Activated B cell treated with CpG ODN at 0.5 μM for 24 hours (primary cell): Measurements from ENCODE around the gene BMERB1. TPM values are rescaled to one million over a fixed set of nuclear protein-coding genes. Genes with fewer than 3 reads are reported as not detected.

Source experiments
- ATAC-seq: fragments of 200-7000 bp; cut with Tn5 transposase; one replicate; pipeline ENCODE4 v1.10.0; 2021; ENCODE audit warnings: low read depth, mild to moderate bottlenecking, moderate library complexity
- CTCF ChIA-PET: fragments of 350-600 bp; sonication (Branson Sonifier 250); formaldehyde crosslinking; loops from one replicate; lab custom pipeline; 2021; ENCODE audit warnings: antibody characterized with exemption; lab: Charles Lee
- POLR2A ChIA-PET: fragments of 350-600 bp; sonication (Branson Sonifier 250); formaldehyde crosslinking; loops from one replicate; lab custom pipeline; 2021; ENCODE audit warnings: antibody characterized with exemption; lab: Charles Lee
- DNase-seq: peaks from one replicate; pipeline ENCODE4 v3.0.0; 2022
- H3K27ac Mint-ChIP-seq: one replicate; pipeline ENCODE4 v1.8.0; 2020; ENCODE audit warnings: mixed read lengths
- H3K27me3 Mint-ChIP-seq: one replicate; pipeline ENCODE4 v1.8.0; 2021; ENCODE audit warnings: mixed read lengths
- H3K36me3 Mint-ChIP-seq: one replicate; pipeline ENCODE4 v1.8.0; 2021; ENCODE audit warnings: low read depth, mixed read lengths
- H3K4me1 Mint-ChIP-seq: one replicate; pipeline ENCODE4 v1.8.0; 2021; ENCODE audit warnings: mixed read lengths
- H3K4me3 Mint-ChIP-seq: one replicate; pipeline ENCODE4 v1.8.0; 2020; ENCODE audit warnings: mild to moderate bottlenecking, mixed read lengths
- H3K9me3 Mint-ChIP-seq: one replicate; pipeline ENCODE4 v1.8.0; 2020; ENCODE audit warnings: mixed read lengths
- intact Hi-C: fragments of 100-400 bp; cut with micrococcal nuclease; formaldehyde crosslinking; loops from one replicate; pipeline ENCODE4 v1.15.1; 2024
- total RNA-seq: library from RNA; stranded (reverse); gene quantifications from 2 replicates; pipeline ENCODE4 v1.2.3, GENCODE V29; 2022
- TF ChIP-seq, protein P1 (sequence below): fragments of 200-600 bp; IDR thresholded peaks from one replicate; pipeline ENCODE4 v1.8.0; 2022; ENCODE audit warnings: antibody characterized with exemption, mild to moderate bottlenecking

The BMERB1 gene
- total RNA-seq, 1 donor from 2014 or later: 7.1 TPM

DNA sequence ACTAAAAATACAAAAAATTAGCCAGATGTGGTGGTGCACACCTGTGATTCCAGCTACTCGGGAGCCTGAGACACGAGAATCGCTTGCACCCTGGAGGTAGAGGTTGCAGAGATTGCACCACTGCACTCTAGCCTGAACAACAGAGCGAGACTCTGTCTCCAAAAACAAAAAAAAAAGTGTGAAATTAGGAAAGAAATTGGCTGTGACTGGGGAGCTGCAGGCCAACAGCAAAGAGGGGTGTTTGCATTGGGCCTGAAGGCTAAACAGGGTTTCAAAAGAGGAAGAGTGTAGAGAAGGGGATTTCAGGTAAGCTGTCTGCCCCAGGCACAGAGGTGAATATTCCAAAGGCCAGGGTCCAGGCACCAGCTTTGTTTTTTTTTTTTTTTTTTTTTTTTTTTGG is 9.4 kb downstream of the BMERB1 start:
- no peak for ATAC-seq
- no peaks in the 10 kb centered on the region for H3K27me3 Mint-ChIP-seq
- no peaks in the 10 kb centered on the region for H3K4me1 Mint-ChIP-seq
- peaks cover 6% of the 10 kb centered on the region for H3K9me3 Mint-ChIP-seq
- TF ChIP-seq, protein P1, sequence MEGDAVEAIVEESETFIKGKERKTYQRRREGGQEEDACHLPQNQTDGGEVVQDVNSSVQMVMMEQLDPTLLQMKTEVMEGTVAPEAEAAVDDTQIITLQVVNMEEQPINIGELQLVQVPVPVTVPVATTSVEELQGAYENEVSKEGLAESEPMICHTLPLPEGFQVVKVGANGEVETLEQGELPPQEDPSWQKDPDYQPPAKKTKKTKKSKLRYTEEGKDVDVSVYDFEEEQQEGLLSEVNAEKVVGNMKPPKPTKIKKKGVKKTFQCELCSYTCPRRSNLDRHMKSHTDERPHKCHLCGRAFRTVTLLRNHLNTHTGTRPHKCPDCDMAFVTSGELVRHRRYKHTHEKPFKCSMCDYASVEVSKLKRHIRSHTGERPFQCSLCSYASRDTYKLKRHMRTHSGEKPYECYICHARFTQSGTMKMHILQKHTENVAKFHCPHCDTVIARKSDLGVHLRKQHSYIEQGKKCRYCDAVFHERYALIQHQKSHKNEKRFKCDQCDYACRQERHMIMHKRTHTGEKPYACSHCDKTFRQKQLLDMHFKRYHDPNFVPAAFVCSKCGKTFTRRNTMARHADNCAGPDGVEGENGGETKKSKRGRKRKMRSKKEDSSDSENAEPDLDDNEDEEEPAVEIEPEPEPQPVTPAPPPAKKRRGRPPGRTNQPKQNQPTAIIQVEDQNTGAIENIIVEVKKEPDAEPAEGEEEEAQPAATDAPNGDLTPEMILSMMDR: no peak
- ChIA-PET CTCF (no interaction called here), POLR2A (interaction anchor here (0.7 kb wide), 1 partner anchor 136 kb away, joined by 17 read pairs; no protein-coding TSS in a partner anchor)
- no peak for DNase-seq
- H3K36me3 Mint-ChIP-seq: peaks cover 3% of the 10 kb centered on the region
- intact Hi-C loops: no loop called here
- no peak overlapping the region for H3K27ac Mint-ChIP-seq
- no peak overlapping the region for H3K4me3 Mint-ChIP-seq

DNA sequence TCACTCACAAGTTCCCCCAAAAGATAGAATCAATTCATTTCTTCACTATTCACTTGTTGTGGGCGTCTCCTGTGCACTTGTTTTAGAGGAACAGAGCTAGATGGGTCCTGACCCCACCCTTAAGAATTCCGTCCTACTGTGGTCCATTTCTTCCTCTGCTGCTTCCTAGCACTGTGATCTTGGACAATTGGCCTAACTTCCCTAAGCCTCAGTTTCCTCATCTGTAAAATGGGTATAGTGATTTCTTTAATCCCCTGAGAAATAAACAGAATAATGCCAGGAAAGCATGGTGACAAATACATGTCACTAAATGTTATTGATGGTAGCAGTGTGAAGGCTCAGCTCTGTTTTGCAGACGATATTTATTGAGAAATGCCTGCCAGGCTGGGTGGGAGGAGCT is 9.9 kb downstream of the BMERB1 start:
- H3K9me3 Mint-ChIP-seq: peaks cover 6% of the 10 kb centered on the region
- CTCF ChIA-PET: no interaction called here
- intact Hi-C loops: no loop called here
- TF ChIP-seq, protein P1: no peak
- H3K27me3 Mint-ChIP-seq: no peaks in the 10 kb centered on the region
- peaks cover 3% of the 10 kb centered on the region for H3K36me3 Mint-ChIP-seq
- no peaks in the 10 kb centered on the region for H3K4me1 Mint-ChIP-seq
- H3K27ac Mint-ChIP-seq: no peak overlapping the region
- DNase-seq: no peak
- POLR2A ChIA-PET: no interaction called here
- no peak for ATAC-seq
- no peak overlapping the region for H3K4me3 Mint-ChIP-seq

DNA sequence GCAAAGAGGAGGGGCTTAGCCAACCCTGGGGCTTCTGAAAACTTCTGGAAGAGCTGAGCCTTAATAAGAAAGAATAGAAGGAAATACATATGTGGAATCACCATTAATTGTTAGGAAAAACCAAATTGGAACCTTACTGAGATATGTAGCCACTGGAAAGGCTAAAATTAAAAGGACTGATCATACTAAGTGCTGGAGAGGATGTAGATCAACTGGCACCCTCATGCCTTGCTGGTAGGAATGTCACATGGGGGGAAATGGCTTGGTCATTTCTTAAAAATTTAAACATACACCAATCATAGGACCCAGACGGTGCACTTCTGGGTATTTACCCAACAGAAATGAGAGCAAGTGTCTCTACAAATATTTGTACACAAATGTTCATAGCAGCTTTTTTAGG is 11.1 kb downstream of the BMERB1 start:
- no peak for ATAC-seq
- ChIA-PET CTCF (interaction anchor here (1.0 kb wide), 1 partner anchor 18 kb away, joined by 3 read pairs; no protein-coding TSS in a partner anchor), POLR2A (interaction anchor here (0.5 kb wide), 1 partner anchor 18 kb away, joined by 9 read pairs; no protein-coding TSS in a partner anchor)
- Mint-ChIP-seq H3K36me3 (peaks cover 3% of the 10 kb centered on the region), H3K27ac (no peak overlapping the region), H3K4me3 (no peak overlapping the region), H3K4me1 (no peaks in the 10 kb centered on the region), H3K9me3 (peaks cover 6% of the 10 kb centered on the region), H3K27me3 (no peaks in the 10 kb centered on the region)
- no peak for DNase-seq
- intact Hi-C loops: no loop called here
- TF ChIP-seq, protein P1: no peak

DNA sequence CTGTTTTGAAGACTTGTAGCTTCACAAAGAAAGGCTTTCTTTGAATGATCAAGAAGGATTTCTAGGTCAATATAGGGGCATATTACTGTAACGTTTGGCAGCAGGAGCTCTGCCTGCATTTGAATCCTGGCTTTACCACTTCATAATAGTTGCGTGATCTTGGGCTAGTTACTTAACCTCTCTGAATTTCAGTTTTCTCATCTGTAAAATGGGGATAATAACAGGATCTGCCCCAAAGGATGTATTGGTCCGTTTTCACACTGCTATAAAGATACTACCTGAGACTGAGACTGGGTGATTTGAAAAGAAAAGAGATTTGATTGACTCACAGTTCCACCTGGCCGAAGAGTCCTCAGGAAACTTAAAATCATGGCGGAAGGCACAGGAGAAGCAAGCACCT is 12.5 kb downstream of the BMERB1 start:
- DNase-seq (no peak), ATAC-seq (no peak)
- Mint-ChIP-seq H3K4me1 (no peaks in the 10 kb centered on the region), H3K4me3 (no peak overlapping the region), H3K36me3 (peaks cover 3% of the 10 kb centered on the region), H3K27me3 (no peaks in the 10 kb centered on the region), H3K27ac (no peak overlapping the region), H3K9me3 (peaks cover 6% of the 10 kb centered on the region)
- POLR2A ChIA-PET: no interaction called here
- CTCF ChIA-PET: no interaction called here
- intact Hi-C loops: no loop called here
- TF ChIP-seq, protein P1: no peak

DNA sequence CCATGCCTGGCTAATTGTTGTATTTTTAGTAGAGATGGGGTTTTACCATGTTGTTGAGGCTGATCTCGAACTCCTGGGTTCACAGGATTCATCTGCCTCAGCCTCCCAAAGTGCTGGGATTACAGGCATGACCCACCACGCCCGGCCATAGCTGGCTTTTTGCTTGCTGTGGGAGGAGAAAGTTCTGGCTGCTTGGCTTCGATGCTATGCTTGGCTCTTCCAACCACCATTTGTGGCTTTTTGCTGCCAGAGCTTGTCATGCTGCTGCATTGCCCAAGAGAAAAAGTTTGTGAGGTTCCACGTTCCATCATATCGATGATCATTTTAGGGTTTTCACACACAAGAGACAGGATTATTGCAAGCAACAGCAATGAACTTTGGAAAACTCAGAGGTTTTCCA is 16.2 kb downstream of the BMERB1 start:
- Mint-ChIP-seq H3K9me3 (no peaks in the 10 kb centered on the region), H3K4me3 (no peak overlapping the region), H3K4me1 (no peaks in the 10 kb centered on the region), H3K36me3 (peaks cover 3% of the 10 kb centered on the region), H3K27ac (no peak overlapping the region), H3K27me3 (no peaks in the 10 kb centered on the region)
- CTCF ChIA-PET: no interaction called here
- TF ChIP-seq, protein P1: no peak
- POLR2A ChIA-PET: interaction anchor here (0.7 to 1.2 kb wide), 2 partner anchors 192 to 209 kb away, joined by 4 to 6 read pairs; no protein-coding TSS in a partner anchor
- intact Hi-C loops: no loop called here
- ATAC-seq (no peak), DNase-seq (no peak)
